ENCODE results near the gene SUV39H1. TPM values are rescaled to one million over a fixed set of nuclear protein-coding genes. Genes with fewer than 3 reads are reported as not detected.
A peak's percentile ranks its signal among the peaks of the same experiment; 100 is the strongest.

SUV39H1 gene
- total RNA-seq, 4 donors from 2014 or later: 0.59 to 7.8 (median 3.8) TPM

- H3K4me3 ChIP-seq: peak overlapping the region in 1 of 2 donors; percentile 18
- no peak overlapping the region for H3K27ac ChIP-seq
- no peak for DNase-seq
- H3K9me3 ChIP-seq: no peaks in the 10 kb centered on the region
- intact Hi-C loops (cut with DNase I; ENCODE audit: low total_unique reads): no loop called here
- TF ChIP-seq CTCF (IDR thresholded peaks at IDR 0.05) (no peak), POLR2A (IDR thresholded peaks at IDR 0.05) (no peak)
- no peaks in the 10 kb centered on the region for H3K36me3 ChIP-seq
- H3K27me3 ChIP-seq: no peaks in the 10 kb centered on the region
- no peaks in the 10 kb centered on the region for H3K4me1 ChIP-seq
Measured at GRCh38 chrX:48736303-48736702, 39.8 kb downstream of the SUV39H1 start.

GRCh38 chrX:48736878-48737212 is 40.3 kb downstream of the SUV39H1 start:
- Histone ChIP-seq H3K4me3 (peak overlapping the region; percentile 18 to 48), H3K9me3 (no peaks in the 10 kb centered on the region), H3K27ac (peak overlapping the region in 1 of 2 donors; percentile 41), H3K36me3 (no peaks in the 10 kb centered on the region), H3K4me1 (no peaks in the 10 kb centered on the region), H3K27me3 (no peaks in the 10 kb centered on the region)
- DNase-seq: no peak
- TF ChIP-seq POLR2A (IDR thresholded peaks at IDR 0.05) (no peak), CTCF (IDR thresholded peaks at IDR 0.05) (no peak)
- intact Hi-C loops (cut with DNase I; ENCODE audit: low total_unique reads): no loop called here

DNA sequence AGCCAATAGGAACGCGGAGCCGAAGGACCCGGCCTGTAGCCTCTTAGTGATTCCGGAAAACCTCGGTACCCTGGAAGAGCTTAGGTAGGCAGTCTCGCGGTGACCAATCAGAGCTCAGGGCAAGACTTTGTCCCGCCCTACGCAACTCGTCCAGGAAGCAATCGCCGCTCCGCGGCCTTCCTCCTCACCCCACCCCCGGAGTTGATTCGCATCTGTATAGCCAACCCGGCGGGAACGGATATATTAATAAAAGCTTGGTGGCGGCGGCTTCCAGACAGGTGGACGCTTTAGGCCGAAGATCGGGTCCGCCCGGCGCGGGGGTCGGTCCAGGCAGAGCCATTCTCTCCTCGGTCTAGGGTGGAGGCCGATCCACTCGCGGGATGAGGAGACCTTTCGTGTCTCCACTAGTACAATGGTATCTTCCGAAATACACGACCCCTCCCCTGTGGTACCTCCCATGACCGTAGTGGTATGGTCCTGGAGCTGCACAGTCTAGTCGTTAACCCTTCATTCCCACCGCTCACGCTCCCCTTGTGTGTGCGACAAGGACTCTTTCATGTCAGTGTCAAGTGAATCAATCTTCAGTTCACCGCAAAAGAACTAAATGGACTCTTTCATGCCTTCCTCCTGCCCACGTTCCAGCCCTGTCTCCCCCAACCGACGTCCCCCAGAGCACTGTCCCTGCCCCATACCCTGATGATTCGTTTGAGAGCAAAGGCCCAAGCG is 40.8 kb downstream of the SUV39H1 start:
- Histone ChIP-seq H3K9me3 (no peaks in the 10 kb centered on the region), H3K4me3 (peak overlapping the region; percentile 48 to 49), H3K4me1 (no peaks in the 10 kb centered on the region), H3K27ac (peak overlapping the region; percentile 86 to 88), H3K36me3 (no peaks in the 10 kb centered on the region), H3K27me3 (no peaks in the 10 kb centered on the region)
- no peak for TF ChIP-seq CTCF (IDR thresholded peaks at IDR 0.05)
- peak; percentile 16 to 53 for TF ChIP-seq POLR2A (IDR thresholded peaks at IDR 0.05)
- peak; percentile 89 to 93 for DNase-seq
- intact Hi-C loops (cut with DNase I; ENCODE audit: low total_unique reads): no loop called here

DNA sequence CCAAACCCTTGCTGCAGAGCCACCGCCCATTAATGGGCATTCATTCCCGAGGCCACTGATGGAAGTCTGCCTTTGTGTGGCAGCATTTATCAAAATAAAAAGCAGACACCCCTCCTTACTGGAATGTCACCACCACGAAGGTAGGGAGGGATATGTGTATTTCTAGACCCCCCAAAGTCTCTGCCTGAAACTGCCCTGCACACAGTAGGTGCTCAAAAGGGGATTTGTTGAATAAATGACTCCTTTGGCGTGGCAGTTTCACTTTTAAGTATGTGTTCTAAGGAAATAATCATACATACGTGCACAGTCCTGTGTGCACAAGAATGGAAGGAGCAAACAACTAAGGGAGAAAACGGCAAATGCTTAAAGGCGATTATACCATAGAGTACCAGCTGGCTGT is 41.4 kb downstream of the SUV39H1 start:
- peak overlapping the region; percentile 86 to 88 for H3K27ac ChIP-seq
- no peaks in the 10 kb centered on the region for H3K27me3 ChIP-seq
- DNase-seq: no peak
- no peaks in the 10 kb centered on the region for H3K9me3 ChIP-seq
- intact Hi-C loops (cut with DNase I; ENCODE audit: low total_unique reads): no loop called here
- peak overlapping the region in 1 of 2 donors; percentile 49 for H3K4me3 ChIP-seq
- no peaks in the 10 kb centered on the region for H3K36me3 ChIP-seq
- TF ChIP-seq POLR2A (IDR thresholded peaks at IDR 0.05) (no peak), CTCF (IDR thresholded peaks at IDR 0.05) (no peak)
- H3K4me1 ChIP-seq: no peaks in the 10 kb centered on the region

- intact Hi-C loops (cut with DNase I; ENCODE audit: low total_unique reads): no loop called here
- H3K27me3 ChIP-seq: no peaks in the 10 kb centered on the region
- no peaks in the 10 kb centered on the region for H3K36me3 ChIP-seq
- no peak overlapping the region for H3K27ac ChIP-seq
- H3K4me3 ChIP-seq: no peak overlapping the region
- TF ChIP-seq CTCF (IDR thresholded peaks at IDR 0.05) (no peak), POLR2A (IDR thresholded peaks at IDR 0.05) (no peak)
- no peaks in the 10 kb centered on the region for H3K9me3 ChIP-seq
- H3K4me1 ChIP-seq: no peaks in the 10 kb centered on the region
- no peak for DNase-seq
Measured at GRCh38 chrX:48741834-48742233, 45.3 kb downstream of the SUV39H1 start.

Measured in uterus (tissue), 4 donors.